Measurements from ENCODE around the gene VRK1.
A peak's percentile ranks its signal among the peaks of the same experiment; 100 is the strongest.

VRK1 gene

DNA sequence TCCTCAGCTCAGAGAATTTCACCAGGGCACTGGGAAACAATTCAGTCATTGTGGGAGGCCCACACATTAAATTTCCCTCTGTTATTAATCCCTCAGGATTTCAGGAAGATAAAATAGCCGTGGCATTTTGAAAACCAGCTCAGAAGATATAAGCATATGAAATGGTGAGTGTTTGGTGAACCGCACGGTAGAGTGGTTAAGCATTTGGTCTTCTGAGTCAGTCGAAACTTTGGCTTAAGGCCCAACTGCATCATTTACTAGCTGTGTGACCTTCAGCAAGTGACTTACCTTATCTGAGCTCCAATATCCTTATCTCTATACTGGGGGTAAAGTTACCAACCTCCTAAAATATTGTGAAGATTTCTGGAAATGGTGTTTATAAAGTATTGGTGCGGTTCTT, 5.2 kb upstream of the VRK1 start:
- peak; percentile 61 for DNase-seq (ENCODE audit: low spot score)

DNA sequence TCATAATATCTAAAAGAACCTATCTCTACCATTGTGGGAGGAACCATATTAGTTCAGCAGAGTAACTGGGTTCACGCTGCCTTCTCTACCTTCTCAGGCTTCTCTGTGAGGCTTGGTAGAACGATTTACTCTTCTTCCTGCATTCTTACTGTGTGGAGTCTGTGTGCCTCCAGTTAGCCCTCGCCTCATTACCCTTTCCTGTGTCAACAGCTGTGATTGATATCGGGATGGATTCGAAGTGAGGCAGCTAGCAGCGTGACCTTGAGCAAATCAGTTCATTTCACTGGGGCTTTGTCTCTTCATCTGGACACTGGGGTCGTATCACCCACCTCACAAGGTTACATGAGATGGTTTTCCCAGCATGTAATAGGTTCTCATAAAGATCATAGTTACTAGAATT, 4.6 kb upstream of the VRK1 start:
- DNase-seq (ENCODE audit: low spot score): peak; percentile 40

DNA sequence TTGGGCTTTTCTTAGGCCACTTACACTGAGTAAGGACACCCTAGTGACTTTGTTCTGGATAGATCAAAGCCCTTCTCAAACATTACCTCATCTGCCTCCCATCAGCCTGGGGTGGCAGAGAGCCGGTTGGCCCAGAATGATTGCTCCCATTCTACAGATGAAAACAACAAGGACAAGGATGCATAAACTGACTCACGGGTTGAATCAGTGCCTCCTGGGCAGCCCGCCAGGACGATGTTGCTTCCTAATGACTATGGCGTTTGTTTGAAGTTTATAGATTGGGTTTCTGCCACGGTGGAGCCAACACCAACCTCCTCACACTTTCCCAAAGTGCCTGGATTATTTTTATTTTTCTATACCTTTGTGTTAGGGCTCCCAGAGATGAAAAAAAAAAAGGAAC, 3.6 kb upstream of the VRK1 start:
- no peak for DNase-seq (ENCODE audit: low spot score)

DNA sequence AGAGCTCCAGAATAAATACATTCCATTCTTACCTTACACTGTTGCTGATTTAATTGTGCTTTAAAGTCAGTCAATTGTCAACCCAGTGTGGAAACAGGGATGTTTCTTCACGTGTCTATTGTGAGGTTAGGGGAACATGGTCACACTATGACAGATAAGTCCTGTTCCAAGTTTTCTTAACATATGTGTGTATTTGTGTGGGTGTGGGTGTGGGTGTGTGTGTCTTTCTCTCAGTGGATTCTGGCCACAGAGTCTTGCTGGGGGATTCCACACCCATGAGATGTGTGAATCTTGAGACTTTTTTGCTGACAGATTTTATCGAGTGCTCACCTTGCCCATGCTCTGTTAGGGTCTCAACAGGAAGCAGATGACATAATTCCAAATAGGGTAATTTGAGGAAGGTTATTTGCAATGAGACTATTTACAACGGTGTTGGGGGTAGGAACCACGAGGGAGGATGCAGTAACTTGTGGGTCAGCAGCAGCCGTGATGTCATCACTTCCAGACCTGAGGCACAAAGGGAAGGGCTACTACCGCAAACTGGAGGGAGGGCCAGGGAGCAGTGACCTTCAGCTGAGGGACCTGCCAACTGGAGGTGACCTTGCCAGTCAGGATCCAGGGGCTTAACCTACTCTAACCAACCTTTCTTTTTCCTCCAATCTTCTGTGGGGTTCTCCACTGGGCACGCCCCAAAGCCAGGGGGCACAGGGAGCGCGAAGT, 1.9 kb upstream of the VRK1 start:
- no peak for DNase-seq (ENCODE audit: low spot score)

DNA sequence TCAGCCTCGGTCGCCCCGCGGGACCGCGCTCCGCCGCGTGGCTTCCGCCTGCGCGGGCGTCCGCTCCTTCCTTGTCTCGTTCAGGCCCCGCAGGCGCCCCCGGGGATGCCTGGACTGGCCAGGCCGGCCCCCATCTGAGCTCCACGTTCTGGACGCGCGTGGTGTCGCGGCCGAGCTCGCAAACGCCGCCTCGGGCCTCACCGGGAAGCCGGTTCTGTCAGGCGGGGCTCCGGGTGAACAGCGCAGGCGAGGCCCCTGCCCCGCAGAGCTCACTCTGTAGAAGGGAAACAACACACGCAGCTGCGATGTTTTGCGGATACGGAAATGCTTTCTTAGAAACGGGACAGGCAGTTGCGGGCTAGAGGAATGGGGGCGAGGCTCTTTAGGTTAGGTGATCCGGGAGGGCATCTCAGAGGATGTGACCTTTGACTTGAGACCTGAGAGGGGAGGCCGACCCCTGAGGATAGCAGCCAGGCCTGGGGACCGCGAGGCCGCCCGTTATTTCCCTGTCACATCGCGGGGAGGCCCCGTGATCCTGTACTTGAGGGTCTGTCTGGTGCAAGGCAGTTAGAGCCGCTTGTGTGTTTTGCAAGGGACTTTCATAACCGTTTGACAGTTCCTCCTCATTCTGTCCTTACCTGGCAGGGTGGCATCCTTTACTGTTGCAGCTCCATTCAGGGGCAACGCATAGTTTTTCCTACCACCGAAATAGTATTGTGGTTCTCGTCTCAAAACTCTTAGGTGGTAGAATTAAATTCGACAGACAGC, 584 bp downstream of the VRK1 start:
- DNase-seq (ENCODE audit: low spot score): peak; percentile 44

DNA sequence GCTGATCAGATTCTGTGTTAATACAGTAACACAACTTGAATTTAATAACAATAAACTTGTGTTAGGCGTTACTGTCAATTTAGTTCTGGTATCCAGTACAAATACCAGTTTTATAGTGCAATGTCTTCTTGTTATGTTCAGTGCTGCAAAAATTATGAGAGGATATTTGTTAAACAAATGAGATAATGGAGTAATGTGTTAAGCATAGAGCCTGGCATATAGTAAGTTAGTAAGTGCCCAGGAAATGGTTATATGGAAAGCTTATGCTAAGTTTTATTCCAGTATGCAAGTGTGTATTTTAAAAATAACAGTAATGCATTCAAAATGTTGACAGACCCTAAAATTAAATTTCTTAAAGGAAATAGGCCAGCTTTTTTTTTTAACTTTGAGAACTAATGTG, 1.8 kb downstream of the VRK1 start:
- no peak for DNase-seq (ENCODE audit: low spot score)

DNA sequence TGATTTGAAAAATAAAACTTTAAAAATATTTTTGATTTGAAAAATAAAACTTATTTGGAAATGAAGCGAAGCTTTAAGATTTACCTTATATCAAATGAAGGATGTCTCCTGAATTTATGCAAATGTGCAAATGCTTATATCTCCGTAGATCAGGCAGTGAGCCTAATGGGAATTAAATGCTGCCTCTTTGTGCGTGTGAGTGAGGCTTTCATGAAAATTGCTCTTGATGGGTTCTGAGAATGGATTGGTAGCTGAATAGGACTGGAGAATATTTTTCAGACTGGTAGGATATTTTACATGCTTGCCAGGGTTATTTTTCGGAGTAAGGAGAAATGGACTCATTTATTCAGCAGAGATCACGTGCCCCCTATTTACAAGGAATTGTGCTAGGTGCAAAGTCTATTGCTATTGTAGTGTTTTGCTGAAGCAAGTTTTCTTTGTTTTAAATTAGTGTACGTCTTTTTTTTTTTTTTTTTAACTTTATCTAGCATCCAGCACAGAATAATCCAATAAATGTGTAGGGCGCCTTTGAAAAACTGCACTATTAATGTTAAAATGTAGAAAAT, 2.4 kb downstream of the VRK1 start:
- no peak for DNase-seq (ENCODE audit: low spot score)

DNA sequence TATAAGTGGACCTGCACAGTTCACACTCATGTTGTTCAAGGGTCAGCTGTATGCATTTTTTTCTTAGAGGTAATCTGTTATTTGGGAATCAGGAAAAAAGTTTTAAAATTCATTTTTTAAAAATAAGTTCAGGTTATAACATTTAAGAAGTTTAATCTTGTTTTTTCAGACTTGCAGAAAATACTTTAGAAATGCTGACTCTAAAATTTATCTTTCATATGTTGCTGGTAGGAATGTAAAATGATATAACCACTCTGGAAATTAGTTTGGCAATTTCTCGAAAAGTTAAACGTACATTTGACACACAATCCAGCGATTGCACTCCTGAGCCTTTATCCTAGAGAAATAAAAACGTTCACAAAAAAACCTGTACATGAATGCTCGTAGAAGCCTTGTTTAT, 4.7 kb downstream of the VRK1 start:
- no peak for DNase-seq (ENCODE audit: low spot score)

DNA sequence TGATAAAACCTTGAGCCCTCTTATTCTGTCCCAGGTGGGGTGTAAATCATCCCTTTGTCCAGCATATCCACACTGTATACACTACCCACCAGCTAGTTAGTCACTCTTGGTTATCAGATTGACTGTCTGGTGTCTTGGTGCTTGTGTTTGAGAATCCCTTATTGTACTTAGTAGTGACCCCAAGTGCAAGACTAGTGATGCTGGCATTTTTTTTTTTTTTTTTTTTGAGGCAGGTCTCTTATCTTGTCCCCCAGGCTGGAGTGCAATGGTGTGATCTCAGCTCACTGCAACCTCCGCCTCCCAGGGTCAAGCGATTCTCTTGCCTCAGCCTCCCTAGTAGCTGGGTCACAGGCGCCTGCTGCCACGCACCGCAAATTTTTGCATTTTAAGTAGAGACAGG, 5.8 kb downstream of the VRK1 start:
- DNase-seq (ENCODE audit: low spot score): no peak

DNA sequence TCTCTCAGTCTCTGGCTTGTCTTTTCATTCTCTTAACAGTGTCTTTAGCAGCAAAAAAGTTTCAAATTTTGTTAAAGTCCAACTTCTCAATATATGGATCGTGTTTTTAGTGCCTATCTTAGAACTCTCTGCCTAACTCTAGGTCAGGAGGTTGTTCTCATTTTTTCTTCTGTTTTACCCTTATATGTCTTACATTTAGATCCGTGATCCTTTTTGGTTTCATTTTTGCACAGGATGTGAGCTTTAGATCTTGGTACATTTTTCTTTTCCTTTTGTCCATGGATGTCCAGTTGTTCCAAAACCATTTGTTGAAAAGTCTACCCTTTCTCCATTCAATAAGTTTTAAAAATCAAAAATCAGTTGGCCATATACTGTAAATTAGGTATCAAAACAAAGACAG, 6.8 kb downstream of the VRK1 start:
- no peak for DNase-seq (ENCODE audit: low spot score)

DNA sequence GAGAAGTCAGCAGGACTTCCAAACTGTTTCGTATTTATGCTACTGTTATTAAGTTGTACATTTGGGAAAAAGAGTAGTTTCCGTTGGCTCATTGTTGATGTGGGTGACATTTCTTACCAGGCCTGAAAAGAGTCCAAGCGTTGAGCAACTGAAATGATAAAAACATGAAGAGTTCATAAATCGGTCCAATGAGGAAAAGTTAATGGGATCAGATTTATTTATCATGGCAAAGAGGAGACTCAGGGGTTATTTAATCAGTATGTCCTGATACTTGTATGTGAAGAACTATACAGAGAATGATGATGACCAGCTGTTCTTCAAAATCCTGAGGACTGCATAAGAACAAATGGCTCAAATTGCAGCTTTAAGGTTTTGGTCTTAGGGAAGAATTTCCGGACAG, 7.7 kb downstream of the VRK1 start:
- no peak for DNase-seq (ENCODE audit: low spot score)

DNA sequence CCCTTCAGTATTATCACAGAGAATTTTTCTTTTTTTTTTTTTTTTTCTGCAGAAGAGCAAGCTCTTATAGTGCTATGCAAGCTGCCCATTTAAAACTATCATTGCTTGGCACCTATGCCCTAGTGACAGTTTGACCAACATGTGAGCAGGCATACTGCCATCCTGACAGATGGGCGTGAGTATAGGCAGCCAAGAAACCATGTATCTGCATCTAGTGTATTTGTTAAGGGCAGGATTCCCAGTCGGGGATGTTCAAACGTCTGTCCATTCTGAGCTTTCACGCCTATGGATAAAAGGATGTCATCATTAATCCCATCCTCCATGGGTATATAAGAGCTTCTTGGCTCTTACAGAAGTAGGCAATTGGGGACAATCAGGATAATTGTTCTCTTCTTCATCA, 8.8 kb downstream of the VRK1 start:
- no peak for DNase-seq (ENCODE audit: low spot score)

DNA sequence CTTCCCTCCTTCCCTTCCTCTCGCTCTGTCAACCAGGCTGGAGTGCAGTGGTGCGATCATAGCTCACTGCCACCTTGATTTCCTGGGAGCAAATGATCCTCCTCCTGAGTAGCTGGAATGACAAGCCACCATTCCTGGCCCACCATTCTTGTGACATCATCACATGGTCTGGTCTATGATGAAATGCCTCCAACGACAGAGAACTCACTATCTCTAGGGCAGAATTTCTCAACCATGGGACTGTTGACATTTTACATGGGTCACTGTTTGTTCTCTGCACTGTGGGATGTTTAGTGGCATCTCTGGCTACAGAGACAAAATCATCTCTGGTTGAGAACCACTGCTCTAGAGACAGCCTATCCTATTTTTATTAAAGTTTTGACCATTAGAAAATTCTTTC, 9.7 kb downstream of the VRK1 start:
- peak; percentile 42 for DNase-seq (ENCODE audit: low spot score)

DNA sequence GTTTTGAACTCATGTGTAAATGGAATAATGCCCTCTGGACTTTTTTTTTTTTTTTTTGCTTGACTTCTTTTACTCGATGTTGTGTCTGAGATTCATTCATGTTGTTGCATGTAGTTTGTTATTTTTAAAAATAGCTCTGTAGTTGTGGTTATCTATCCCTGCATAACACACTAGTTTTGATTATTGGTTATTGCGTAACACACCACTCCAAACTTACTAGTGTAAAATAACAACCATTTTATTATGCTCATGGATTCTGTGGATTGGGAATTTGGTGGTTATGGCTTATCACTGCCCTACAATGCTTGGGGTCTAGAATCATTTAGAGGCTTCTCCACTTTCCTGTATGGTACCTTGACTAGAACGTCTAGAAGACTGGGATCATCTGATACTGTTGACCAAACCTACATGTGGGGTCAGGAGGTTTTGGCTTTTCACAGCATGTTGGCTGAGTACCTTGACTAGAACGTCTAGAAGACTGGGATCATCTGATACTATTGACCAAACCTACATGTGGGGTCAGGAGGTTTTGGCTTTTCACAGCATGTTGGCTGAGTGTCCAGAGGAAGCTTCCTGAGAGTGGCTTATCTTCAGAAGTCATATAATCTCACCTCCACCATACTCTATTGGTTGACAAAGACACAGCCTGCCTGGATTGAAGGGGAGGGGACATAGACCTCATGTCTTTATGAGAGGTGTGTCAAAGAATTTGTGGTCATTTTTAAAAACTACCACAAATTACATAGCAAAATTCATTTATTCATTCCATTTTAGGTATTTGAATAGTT, 11.6 kb downstream of the VRK1 start:
- no peak for DNase-seq (ENCODE audit: low spot score)

DNA sequence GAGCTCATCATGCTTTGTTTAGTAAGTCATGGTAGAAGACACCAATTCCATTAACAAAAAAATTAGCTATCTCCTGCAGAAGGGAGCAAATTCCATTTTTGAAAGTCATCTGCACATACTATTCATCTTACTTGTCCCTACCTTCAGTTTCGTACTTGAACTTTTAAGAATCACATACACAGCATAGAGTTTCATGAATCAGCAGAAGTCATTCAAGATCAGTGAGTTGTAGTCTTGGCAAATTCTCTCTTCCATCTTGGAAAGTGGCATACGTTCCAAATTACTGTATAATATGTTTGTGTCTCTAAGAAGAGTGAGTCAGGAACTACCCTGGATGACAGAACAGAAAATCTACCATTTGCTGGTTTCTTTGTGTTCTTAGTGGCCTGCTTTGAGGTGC, 14.1 kb downstream of the VRK1 start:
- DNase-seq (ENCODE audit: low spot score): peak; percentile 7

DNA sequence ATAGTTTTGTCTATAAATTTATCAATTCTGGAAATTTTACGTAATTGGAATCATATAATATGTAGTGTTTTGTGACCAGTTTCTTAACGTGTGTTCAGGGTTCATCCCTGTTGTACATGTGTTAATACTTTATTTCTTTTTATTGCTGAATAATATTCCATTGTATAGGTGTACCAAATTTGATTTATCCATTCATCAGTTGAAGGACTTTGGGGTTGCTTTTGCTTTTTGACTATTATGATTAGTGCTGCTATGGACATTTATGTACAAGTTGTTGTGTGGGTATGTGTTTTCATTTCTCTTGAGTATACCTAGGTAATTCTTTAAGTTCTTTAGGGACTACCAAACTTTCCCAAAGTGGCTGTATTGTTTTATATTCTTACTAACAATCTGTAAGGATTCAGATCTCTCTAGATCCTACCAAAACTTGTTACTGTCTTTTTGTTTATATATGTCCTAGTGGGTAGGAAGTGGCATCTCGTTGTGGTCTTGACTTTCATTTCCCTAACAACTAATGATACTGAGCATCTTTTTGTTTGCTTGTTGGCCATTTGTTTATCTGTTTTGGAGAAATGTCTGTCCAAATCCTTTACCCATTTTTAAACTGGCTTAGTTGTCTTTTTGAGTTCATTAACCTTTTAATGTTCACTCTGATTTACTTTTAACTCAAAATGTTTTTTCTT, 14.9 kb downstream of the VRK1 start:
- DNase-seq (ENCODE audit: low spot score): no peak

DNA sequence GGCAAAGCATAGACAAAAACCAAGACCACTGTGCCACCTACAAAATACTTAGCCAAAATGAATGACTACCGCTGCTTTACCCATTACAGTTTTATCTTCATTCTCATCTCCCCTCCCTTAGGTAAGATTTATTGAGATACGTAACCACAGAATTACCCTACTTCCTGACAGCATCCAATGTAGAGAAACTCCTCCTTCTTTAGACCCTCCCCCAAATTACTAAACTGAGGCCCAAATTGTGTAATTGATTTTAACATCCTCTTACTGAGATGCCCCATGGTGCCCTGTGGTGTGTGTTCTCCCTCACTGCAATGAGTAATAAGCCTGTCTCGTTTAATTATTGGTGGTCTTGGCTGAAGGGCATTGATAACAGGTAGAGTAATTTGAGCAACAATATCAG, 19.1 kb downstream of the VRK1 start:
- DNase-seq (ENCODE audit: low spot score): no peak

DNA sequence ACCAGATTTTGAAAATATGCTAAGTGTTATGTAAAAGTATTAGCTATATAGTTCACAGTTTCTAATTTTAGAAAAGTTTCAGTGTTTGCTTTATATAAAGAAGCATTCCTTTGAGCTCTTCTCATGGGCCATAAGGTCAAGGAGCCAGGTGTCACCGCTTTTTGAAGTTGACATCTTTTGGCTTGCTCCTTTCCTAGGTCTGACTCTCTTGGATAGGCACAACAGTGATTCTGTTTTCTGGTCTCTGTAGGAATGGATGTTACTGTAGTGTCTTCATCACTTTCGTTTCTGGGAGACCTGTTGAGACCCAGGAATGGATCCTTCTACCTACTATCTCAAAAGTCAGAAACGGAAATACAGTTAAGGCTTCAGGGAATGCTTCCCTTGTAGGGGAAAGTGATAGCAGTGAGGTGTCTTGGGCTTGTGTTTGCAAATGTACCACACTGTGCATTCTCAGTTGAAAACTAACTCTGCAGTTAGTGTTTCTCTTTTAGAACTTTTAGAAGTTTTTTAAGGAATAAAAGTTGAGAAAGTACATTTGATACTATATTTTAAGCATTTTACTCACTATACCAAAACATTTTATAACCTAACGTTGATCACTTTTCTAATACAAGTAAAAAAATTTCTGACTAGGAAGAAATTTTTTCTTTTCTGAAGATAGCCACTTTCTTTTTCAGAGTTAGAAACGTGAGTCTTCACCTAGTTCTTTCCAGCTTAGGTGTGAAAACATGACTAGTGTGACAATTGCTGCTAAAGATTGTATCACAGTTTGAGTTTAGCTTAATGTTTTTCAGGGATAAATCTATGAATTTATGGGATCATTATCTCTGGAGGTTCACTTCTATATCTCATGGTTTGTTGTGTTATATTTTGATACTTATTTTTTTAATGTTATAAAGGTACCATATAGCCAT, 20.8 kb downstream of the VRK1 start:
- DNase-seq (ENCODE audit: low spot score): no peak

DNA sequence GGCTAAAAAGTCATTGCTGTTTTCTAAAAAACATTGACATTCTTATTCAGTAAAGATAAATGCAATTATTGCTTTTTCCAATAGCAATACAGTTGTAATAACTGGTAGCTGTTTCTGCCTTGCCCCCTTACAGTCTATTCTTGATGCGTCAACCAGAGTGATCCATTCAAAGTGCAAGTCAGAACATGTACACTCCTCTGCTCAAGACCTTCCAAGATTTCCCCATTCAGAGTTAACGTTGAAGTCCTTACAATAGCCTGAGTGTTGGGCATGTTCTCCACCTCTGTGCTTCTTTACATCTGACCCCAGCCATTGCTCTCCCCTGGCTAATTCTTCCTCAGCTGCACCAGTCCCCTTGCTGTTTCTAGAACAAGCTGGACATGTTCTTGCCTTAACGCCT, 24.3 kb downstream of the VRK1 start:
- no peak for DNase-seq (ENCODE audit: low spot score)

DNA sequence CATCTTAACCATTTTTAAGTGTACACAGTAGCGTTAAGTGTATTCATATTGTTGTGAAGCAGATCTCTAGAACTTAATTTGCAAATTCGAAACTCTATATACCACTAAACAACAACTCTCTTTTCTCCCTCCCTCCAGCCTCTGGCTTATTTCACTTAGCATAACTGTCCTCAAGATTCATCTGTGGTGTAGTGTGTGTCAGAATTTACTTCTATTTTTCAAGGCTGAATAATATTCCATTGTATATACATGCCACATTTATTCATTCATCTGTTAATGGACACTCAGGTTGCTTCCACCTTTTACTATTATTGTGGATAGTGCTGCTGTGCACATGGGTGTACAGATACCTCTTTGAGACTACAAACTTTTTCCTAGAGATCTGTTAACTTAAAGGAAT, 26.5 kb downstream of the VRK1 start:
- DNase-seq (ENCODE audit: low spot score): no peak

DNA sequence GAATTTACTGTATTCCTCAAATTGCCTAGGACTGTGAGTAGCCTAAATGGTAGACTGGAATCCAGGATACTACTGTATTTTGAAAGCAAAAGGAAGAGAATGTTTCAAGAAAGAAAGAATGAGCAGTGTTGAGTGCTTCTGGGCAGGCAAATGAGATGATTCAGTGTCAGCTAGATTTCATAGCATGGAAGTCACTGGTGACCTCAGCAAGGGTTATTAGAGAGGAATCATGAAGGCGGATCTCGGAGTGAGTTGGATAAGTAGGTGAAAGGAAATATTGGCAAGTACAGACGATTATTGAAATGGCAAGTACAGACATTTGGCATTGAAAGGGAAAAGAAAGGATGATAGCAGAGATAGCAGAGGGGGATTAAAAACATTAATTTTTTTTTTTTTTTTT, 27.1 kb downstream of the VRK1 start:
- peak; percentile 73 for DNase-seq (ENCODE audit: low spot score)
